ENCODE data around the gene BTBD1.
"Not testable (repeated sequence)": the region's sequence is repeated elsewhere in the genome, so short reads cannot be mapped to it uniquely, and the experiment has no call there.

- TF ChIP-seq CTCF (conservative IDR thresholded peaks at IDR 0.05; ENCODE audit: low read depth, low read length); EZH2 (IDR thresholded peaks at IDR 0.05; ENCODE audit: low read length, unreplicated experiment): not testable (repeated sequence)
Measured at GRCh38 chr15:83069211-83069642, 2.2 kb upstream of the BTBD1 start.
